Hepatic stellate cell (primary cell): ENCODE measurements around the gene TRAPPC12.
A peak's percentile ranks its signal among the peaks of the same experiment; 100 is the strongest.
"Not testable (repeated sequence)": the region's sequence is repeated elsewhere in the genome, so short reads cannot be mapped to it uniquely, and the experiment has no call there.

Experiments
- DNase-seq: peaks from one replicate; pipeline ENCODE4 v3.0.0; 2011; ENCODE audit warnings: low spot score

The TRAPPC12 gene

GRCh38 chr2:3513026-3513810 lies 133.7 kb downstream of the TRAPPC12 start:
- no peak for DNase-seq

- not testable (repeated sequence) for DNase-seq
These were observed 135.9 kb downstream of the TRAPPC12 start for GRCh38 chr2:3515438-3515837.

- no peak for DNase-seq
These were observed 137.3 kb downstream of the TRAPPC12 start for GRCh38 chr2:3516831-3517230.

- no peak for DNase-seq
These were observed 138.5 kb downstream of the TRAPPC12 start for GRCh38 chr2:3517948-3518495.

- DNase-seq, result peak; percentile 100
These were observed 139.2 kb downstream of the TRAPPC12 start for GRCh38 chr2:3518496-3519254.

GRCh38 chr2:3519255-3520205 lies 140.0 kb downstream of the TRAPPC12 start, which contains the start of gene ADI1:
Gene ADI1, minus strand, starts transcription at chr2:3519531. Its CDS starts 44 bp downstream, at chr2:3519487.
- DNase-seq, result peak; percentile 79

- DNase-seq, result no peak
These were observed 141.1 kb downstream of the TRAPPC12 start for GRCh38 chr2:3520591-3520990.

- peak; percentile 52 for DNase-seq
These were observed 143.5 kb downstream of the TRAPPC12 start for GRCh38 chr2:3522961-3523421.

- peak; percentile 77 for DNase-seq
These were observed 144.1 kb downstream of the TRAPPC12 start for GRCh38 chr2:3523551-3524041.

GRCh38 chr2:3526871-3527270 lies 147.4 kb downstream of the TRAPPC12 start:
- DNase-seq, result no peak

GRCh38 chr2:3527886-3528785 lies 148.6 kb downstream of the TRAPPC12 start:
- DNase-seq, result no peak
